A673 (cell line): ENCODE measurements around the gene C2orf92. TPM values are rescaled to one million over a fixed set of nuclear protein-coding genes. Genes with fewer than 3 reads are reported as not detected.
"Not testable (repeated sequence)": the region's sequence is repeated elsewhere in the genome, so short reads cannot be mapped to it uniquely, and the experiment has no call there.

Source experiments
- Bru-seq: library from RNA; stranded (reverse); fragments of 400-500 nt; gene quantifications from one replicate; lab custom pipeline; 2021; lab: Mats Ljungman, UMichigan
- BruChase-seq, 2 experiments: library from RNA; stranded (reverse); fragments of 400-500 nt; gene quantifications; one replicate each; lab custom pipeline; 2021; lab: Mats Ljungman, UMichigan
- BruUV-seq: library from RNA; stranded (reverse); fragments of 400-500 nt; replicated peaks from 2 replicates; lab custom pipeline; 2021; lab: Mats Ljungman, UMichigan
- CTCF ChIA-PET: fragments of 300-600 bp; sonication (Branson Sonifier 250); formaldehyde crosslinking; loops from one replicate; lab custom pipeline; 2022; ENCODE audit warnings: antibody characterized with exemption; lab: Charles Lee
- POLR2A ChIA-PET: fragments of 300-600 bp; sonication (Branson Sonifier 250); formaldehyde crosslinking; loops from one replicate; lab custom pipeline; 2022; ENCODE audit warnings: antibody characterized with exemption; ENCODE audit not compliant: low non-redundant PET; lab: Charles Lee
- DNase-seq: peaks from one replicate; pipeline ENCODE4 v3.0.0-alpha.2; 2015; ENCODE audit warnings: low spot score
- H3K27ac ChIP-seq: fragments of 200-600 bp; sonication (generic); 2 replicates; pipeline ENCODE4 v1.5.1; 2016; ENCODE audit warnings: mixed run types, low read depth, mild to moderate bottlenecking, mixed read lengths, antibody characterized with exemption, low read length; ENCODE audit not compliant: poor library complexity, severe bottlenecking
- H3K27me3 ChIP-seq: fragments of 200-600 bp; sonication (generic); replicated peaks from 2 replicates; pipeline ENCODE4 v1.6.1; 2017; ENCODE audit warnings: mixed run types, low read depth, mild to moderate bottlenecking, mixed read lengths, antibody characterized with exemption, low read length; ENCODE audit not compliant: insufficient read depth, poor library complexity
- H3K36me3 ChIP-seq: fragments of 200-600 bp; sonication (generic); 2 replicates; pipeline ENCODE4 v1.6.1; 2016; ENCODE audit warnings: mixed run types, mild to moderate bottlenecking, mixed read lengths, antibody characterized with exemption, low read length; ENCODE audit not compliant: insufficient read depth, poor library complexity, severe bottlenecking
- H3K4me1 ChIP-seq: fragments of 200-600 bp; sonication (generic); 2 replicates; pipeline ENCODE4 v1.6.1; 2017; ENCODE audit warnings: mixed run types, mild to moderate bottlenecking, mixed read lengths, antibody characterized with exemption, low read length; ENCODE audit not compliant: insufficient read depth, poor library complexity, severe bottlenecking
- H3K4me3 ChIP-seq: fragments of 200-600 bp; sonication (generic); 2 replicates; pipeline ENCODE4 v1.5.1; 2016; ENCODE audit warnings: low read depth, mixed run types, mild to moderate bottlenecking, mixed read lengths, low read length; ENCODE audit not compliant: poor library complexity, severe bottlenecking
- H3K9me3 ChIP-seq: fragments of 200-600 bp; sonication (generic); 2 replicates; pipeline ENCODE4 v1.6.1; 2016; ENCODE audit warnings: mixed run types, low read depth, mild to moderate bottlenecking, mixed read lengths, antibody characterized with exemption, low read length; ENCODE audit not compliant: poor library complexity, severe bottlenecking
- CTCF ChIP-seq: fragments of 300-800, 200-600 bp; sonication (generic); conservative IDR thresholded peaks from 2 replicates; pipeline ENCODE4 v1.5.1; 2017; ENCODE audit warnings: low read depth, mild to moderate bottlenecking, antibody characterized with exemption, low read length, moderate library complexity, mixed read lengths
- EZH2 ChIP-seq: fragments of 200-600 bp; sonication (generic); IDR thresholded peaks from 2 replicates; pipeline ENCODE4 v1.6.1; 2017; ENCODE audit warnings: borderline replicate concordance, low read depth, mild to moderate bottlenecking, mixed read lengths, antibody characterized with exemption, low read length; ENCODE audit not compliant: poor library complexity, severe bottlenecking
- intact Hi-C: fragments of 100-400 bp; cut with micrococcal nuclease; formaldehyde crosslinking; loops from one replicate; pipeline ENCODE4 v1.10.0; 2022; ENCODE audit not compliant: unreplicated experiment
- long read RNA-seq: library from polyadenylated mRNA; stranded (forward); transcript quantifications from one replicate; pipeline ENCODE4 v2.0.0, GENCODE V29; 2022
- total RNA-seq: library from RNA; stranded (reverse); gene quantifications from 2 replicates; pipeline ENCODE4 v1.2.3, GENCODE V29; 2021

C2orf92 gene
- total RNA-seq (2.4 and 3.7 TPM in 2 replicates), Bru-seq, nascent RNA (percentile 31 among the genes with signal in this experiment), BruChase-seq, experiment 1, labeled RNA remaining after a 2-hour chase (percentile 32 among the genes with signal in this experiment), BruChase-seq, experiment 2, labeled RNA remaining after a 6-hour chase (percentile 38 among the genes with signal in this experiment)
- long read RNA-seq, result 0 reads

GRCh38 chr2:97669448-97669847 is at the start of gene C2orf92:
Gene C2orf92 (plus strand): TSS chr2:97669713. CDS start chr2:97669789, 76 bp downstream.
- POLR2A ChIA-PET, result interaction anchor here (0.6 kb wide), 1 partner anchor 465 kb away, joined by 3 read pairs; no protein-coding TSS in a partner anchor
- H3K4me3 ChIP-seq, result no peak within 1 kb of the TSS
- no peaks in the 10 kb centered on the region for H3K4me1 ChIP-seq
- intact Hi-C loops, result no loop called here
- CTCF ChIA-PET, result no interaction called here
- BruUV-seq, result no TSS peak
- H3K9me3 ChIP-seq, result no peaks in the 10 kb centered on the region
- H3K27ac ChIP-seq, result no peak within 1 kb of the TSS
- no peak for TF ChIP-seq CTCF
- no peak for TF ChIP-seq EZH2
- no peak for DNase-seq
- no peaks in the 10 kb centered on the region for H3K27me3 ChIP-seq
- H3K36me3 ChIP-seq, result no peaks in the 10 kb centered on the region

GRCh38 chr2:97620492-97620891 is 49.0 kb upstream of the C2orf92 start:
- H3K36me3 ChIP-seq, DNase-seq, H3K27me3 ChIP-seq, H3K4me1 ChIP-seq, H3K9me3 ChIP-seq, intact Hi-C loops, BruUV-seq, POLR2A ChIA-PET, H3K4me3 ChIP-seq, CTCF ChIA-PET, H3K27ac ChIP-seq: not testable (repeated sequence)

GRCh38 chr2:97622976-97623375 is 46.5 kb upstream of the C2orf92 start:
- intact Hi-C loops, CTCF ChIA-PET, BruUV-seq, H3K36me3 ChIP-seq, H3K4me1 ChIP-seq, H3K4me3 ChIP-seq, H3K27ac ChIP-seq, H3K27me3 ChIP-seq, DNase-seq, H3K9me3 ChIP-seq: not testable (repeated sequence)
- POLR2A ChIA-PET, result interaction anchor here (0.7 kb wide), 1 partner anchor 1559 kb away, joined by 13 read pairs; no protein-coding TSS in a partner anchor

GRCh38 chr2:97625354-97626048 is 44.0 kb upstream of the C2orf92 start:
- H3K27me3 ChIP-seq, H3K9me3 ChIP-seq, H3K36me3 ChIP-seq, BruUV-seq, POLR2A ChIA-PET, H3K27ac ChIP-seq, CTCF ChIA-PET, H3K4me3 ChIP-seq, intact Hi-C loops, H3K4me1 ChIP-seq, DNase-seq: not testable (repeated sequence)

GRCh38 chr2:97626049-97626430 is 43.5 kb upstream of the C2orf92 start:
- POLR2A ChIA-PET, H3K27me3 ChIP-seq, CTCF ChIA-PET, H3K4me1 ChIP-seq, BruUV-seq, H3K9me3 ChIP-seq, intact Hi-C loops, H3K36me3 ChIP-seq, DNase-seq, H3K4me3 ChIP-seq, H3K27ac ChIP-seq: not testable (repeated sequence)
